Chondrocyte (in vitro differentiated cells): Measurements from ENCODE around the gene PARN. TPM values are rescaled to one million over a fixed set of nuclear protein-coding genes. Genes with fewer than 3 reads are reported as not detected.

ENCODE experiments used
- DNase-seq: peaks from one replicate; pipeline ENCODE4 v3.0.0; 2021; ENCODE audit warnings: mixed read lengths, low spot score
- H3K27ac Mint-ChIP-seq: one replicate; pipeline ENCODE4 v1.8.0; 2021; ENCODE audit warnings: mild to moderate bottlenecking, moderate library complexity, mixed read lengths; ENCODE audit not compliant: unreplicated experiment
- H3K27me3 Mint-ChIP-seq: 2 replicates; pipeline ENCODE4 v1.8.0; 2021; ENCODE audit warnings: low read depth, mixed read lengths
- H3K36me3 Mint-ChIP-seq: 2 replicates; pipeline ENCODE4 v1.8.0; 2021; ENCODE audit warnings: low read depth, mixed read lengths
- H3K4me1 Mint-ChIP-seq: 2 replicates; pipeline ENCODE4 v1.8.0; 2021; ENCODE audit warnings: low read depth, mild to moderate bottlenecking, mixed read lengths
- H3K4me3 Mint-ChIP-seq: one replicate; pipeline ENCODE4 v1.8.0; 2021; ENCODE audit warnings: mild to moderate bottlenecking, moderate library complexity, mixed read lengths; ENCODE audit not compliant: unreplicated experiment
- H3K9me3 Mint-ChIP-seq: 2 replicates; pipeline ENCODE4 v1.8.0; 2021; ENCODE audit warnings: low read depth, mixed read lengths
- total RNA-seq: library from RNA; stranded (reverse); gene quantifications from 3 replicates; pipeline ENCODE4 v1.2.1, GENCODE V29; 2021
- TF ChIP-seq, protein P1 (sequence below): fragments of 200-600 bp; sonication (generic); IDR thresholded peaks from 2 replicates; pipeline ENCODE4 v1.5.0; 2021; ENCODE audit warnings: antibody characterized with exemption, mild to moderate bottlenecking, moderate library complexity

PARN gene
- total RNA-seq, 1 donor from 2014 or later: 24.1 TPM

DNA sequence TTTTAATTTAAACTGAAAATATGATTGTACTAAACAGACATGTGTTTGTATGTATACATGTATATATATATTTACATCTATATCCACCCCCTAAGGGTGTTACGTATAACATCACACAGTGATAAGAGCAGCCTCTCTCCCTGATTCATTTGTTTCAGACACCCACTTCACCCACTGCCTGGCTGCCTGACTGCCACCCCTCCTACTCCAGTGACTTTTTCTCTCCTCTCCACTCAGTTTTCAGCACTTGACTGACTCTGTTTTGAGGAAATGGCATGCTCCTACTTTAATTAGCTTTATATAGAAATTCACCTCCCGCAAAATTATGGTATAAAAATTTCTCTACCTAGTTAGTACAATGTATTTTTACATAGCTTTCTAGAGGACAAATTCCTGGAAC lies 22.7 kb upstream of the PARN start:
- Mint-ChIP-seq H3K36me3 (peaks cover 29% of the 10 kb centered on the region), H3K4me1 (no peaks in the 10 kb centered on the region)

DNA sequence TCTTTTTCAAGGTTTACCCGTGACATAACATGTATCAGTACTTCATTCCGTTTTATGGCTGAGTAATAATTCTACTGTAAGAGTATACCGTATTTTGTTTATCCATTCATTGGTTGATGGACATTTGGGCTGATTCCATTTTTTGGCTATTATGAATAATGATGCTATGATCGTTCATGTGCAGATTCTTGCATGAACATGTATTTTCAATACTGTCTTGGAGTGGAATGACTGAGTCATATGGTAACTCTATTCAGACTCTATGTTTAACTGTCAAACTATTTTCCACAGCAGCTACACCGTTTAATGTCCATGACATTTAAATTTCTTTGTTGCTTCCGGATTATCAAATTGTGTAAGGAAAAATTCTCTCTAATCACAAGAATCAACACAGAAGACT lies 20.6 kb upstream of the PARN start:
- peaks cover 27% of the 10 kb centered on the region for H3K36me3 Mint-ChIP-seq
- H3K27me3 Mint-ChIP-seq: no peaks in the 10 kb centered on the region
- no peaks in the 10 kb centered on the region for H3K4me1 Mint-ChIP-seq
- TF ChIP-seq, protein P1, sequence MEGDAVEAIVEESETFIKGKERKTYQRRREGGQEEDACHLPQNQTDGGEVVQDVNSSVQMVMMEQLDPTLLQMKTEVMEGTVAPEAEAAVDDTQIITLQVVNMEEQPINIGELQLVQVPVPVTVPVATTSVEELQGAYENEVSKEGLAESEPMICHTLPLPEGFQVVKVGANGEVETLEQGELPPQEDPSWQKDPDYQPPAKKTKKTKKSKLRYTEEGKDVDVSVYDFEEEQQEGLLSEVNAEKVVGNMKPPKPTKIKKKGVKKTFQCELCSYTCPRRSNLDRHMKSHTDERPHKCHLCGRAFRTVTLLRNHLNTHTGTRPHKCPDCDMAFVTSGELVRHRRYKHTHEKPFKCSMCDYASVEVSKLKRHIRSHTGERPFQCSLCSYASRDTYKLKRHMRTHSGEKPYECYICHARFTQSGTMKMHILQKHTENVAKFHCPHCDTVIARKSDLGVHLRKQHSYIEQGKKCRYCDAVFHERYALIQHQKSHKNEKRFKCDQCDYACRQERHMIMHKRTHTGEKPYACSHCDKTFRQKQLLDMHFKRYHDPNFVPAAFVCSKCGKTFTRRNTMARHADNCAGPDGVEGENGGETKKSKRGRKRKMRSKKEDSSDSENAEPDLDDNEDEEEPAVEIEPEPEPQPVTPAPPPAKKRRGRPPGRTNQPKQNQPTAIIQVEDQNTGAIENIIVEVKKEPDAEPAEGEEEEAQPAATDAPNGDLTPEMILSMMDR: no peak
- no peak overlapping the region for H3K4me3 Mint-ChIP-seq
- no peak for DNase-seq
- H3K9me3 Mint-ChIP-seq: no peaks in the 10 kb centered on the region
- H3K27ac Mint-ChIP-seq: no peak overlapping the region

More for the DNA sequence above, 22.7 kb upstream of the PARN start:
- DNase-seq: no peak
- no peaks in the 10 kb centered on the region for H3K27me3 Mint-ChIP-seq
- H3K9me3 Mint-ChIP-seq: no peaks in the 10 kb centered on the region
- H3K27ac Mint-ChIP-seq: no peak overlapping the region
- TF ChIP-seq, protein P1: no peak
- no peak overlapping the region for H3K4me3 Mint-ChIP-seq

DNA sequence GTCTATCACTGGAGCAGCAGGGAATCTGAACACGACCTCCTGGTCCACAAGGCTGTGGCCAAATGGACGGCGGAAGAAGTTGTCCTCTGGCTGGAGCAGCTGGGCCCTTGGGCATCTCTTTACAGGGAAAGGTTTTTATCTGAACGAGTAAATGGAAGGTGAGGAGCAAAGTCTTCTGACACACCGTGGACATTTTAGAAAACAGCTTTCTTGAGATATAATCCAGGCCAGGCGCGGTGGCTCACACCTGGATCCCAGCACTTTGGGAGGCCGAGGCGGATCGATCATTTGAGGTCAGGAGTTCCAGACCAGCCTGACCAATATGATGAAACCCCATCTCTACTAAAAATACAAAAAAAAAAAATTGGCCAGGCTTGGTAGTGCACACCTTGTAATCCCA lies 19.8 kb upstream of the PARN start:
- no peaks in the 10 kb centered on the region for H3K4me1 Mint-ChIP-seq
- DNase-seq: no peak
- H3K27me3 Mint-ChIP-seq: no peaks in the 10 kb centered on the region
- peaks cover 26% of the 10 kb centered on the region for H3K36me3 Mint-ChIP-seq
- H3K4me3 Mint-ChIP-seq: no peak overlapping the region
- H3K27ac Mint-ChIP-seq: no peak overlapping the region
- TF ChIP-seq, protein P1: no peak
- H3K9me3 Mint-ChIP-seq: no peaks in the 10 kb centered on the region

DNA sequence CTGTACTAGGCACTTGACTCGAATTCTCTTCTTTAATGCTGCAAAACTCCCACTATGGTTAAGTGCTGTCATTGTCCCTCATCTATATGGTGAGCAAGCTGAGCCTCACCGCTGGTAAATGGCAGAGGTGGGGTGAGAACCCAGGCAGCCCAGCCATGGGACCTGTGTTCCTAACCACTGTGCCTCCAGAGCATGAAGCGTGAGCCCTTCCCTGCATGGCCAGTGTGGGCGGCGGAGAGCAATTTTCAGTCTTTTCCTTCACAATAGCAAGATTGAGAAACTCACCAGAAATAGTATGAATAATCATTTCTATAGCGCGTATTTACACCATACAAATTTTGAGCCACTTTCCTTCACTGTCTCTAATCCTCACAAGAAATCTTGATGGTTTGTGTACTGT lies 11.9 kb upstream of the PARN start:
- Mint-ChIP-seq H3K4me1 (peaks cover 5% of the 10 kb centered on the region), H3K36me3 (peaks cover 3% of the 10 kb centered on the region), H3K27me3 (no peaks in the 10 kb centered on the region), H3K9me3 (no peaks in the 10 kb centered on the region), H3K27ac (no peak overlapping the region), H3K4me3 (no peak overlapping the region)
- TF ChIP-seq, protein P1: no peak
- peak; percentile 57 for DNase-seq

DNA sequence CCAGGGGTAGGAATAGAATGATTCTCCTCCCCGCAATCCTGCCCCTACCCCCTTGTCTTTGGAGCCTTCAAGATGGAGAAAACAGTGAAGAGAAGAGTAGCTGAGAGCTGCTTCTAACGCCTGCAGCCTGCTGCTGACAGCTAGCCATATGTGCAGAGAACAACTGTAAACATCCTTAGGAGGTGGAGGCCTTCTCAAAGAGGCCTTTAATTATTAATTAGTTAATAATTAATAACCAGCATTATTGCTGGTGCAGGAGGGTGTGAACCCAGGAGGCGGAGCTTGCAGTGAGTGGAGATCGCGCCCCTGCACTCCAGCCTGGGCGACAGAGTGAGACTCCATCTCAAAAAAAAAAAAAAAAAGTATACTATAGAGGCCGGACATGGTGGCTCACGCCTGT lies 11.1 kb upstream of the PARN start:
- Mint-ChIP-seq H3K4me1 (peaks cover 12% of the 10 kb centered on the region), H3K9me3 (no peaks in the 10 kb centered on the region), H3K27me3 (no peaks in the 10 kb centered on the region), H3K36me3 (peaks cover 3% of the 10 kb centered on the region), H3K27ac (no peak overlapping the region), H3K4me3 (no peak overlapping the region)
- TF ChIP-seq, protein P1: no peak
- DNase-seq: no peak
